GM12873 (cell line): Measurements from ENCODE around the gene THOC5.

ENCODE experiments used
- CTCF ChIP-seq: IDR thresholded peaks from 2 replicates; pipeline ENCODE4 v1.5.1; 2012; ENCODE audit warnings: low read depth, mild to moderate bottlenecking, moderate library complexity, low read length, control low read depth; ENCODE audit not compliant: insufficient read depth; ENCODE audit errors: missing control alignments

The THOC5 gene

GRCh38 chr22:29487426-29487986 lies 66.1 kb downstream of the THOC5 start:
- TF ChIP-seq CTCF: no peak

- no peak for TF ChIP-seq CTCF
Observed at GRCh38 chr22:29485448-29485847, 68.1 kb downstream of the THOC5 start.

GRCh38 chr22:29484642-29485041 lies 68.9 kb downstream of the THOC5 start:
- no peak for TF ChIP-seq CTCF

GRCh38 chr22:29483254-29483653 lies 70.3 kb downstream of the THOC5 start:
- TF ChIP-seq CTCF: no peak

- no peak for TF ChIP-seq CTCF
Observed at GRCh38 chr22:29482726-29483125, 70.8 kb downstream of the THOC5 start.

- no peak for TF ChIP-seq CTCF
Observed at GRCh38 chr22:29482253-29482652, 71.3 kb downstream of the THOC5 start.

- no peak for TF ChIP-seq CTCF
Observed at GRCh38 chr22:29481265-29482000, 72.1 kb downstream of the THOC5 start.
